Stomach (tissue), 9 donors: ENCODE measurements around the gene DENND1B. TPM values are rescaled to one million over a fixed set of nuclear protein-coding genes. Genes with fewer than 3 reads are reported as not detected.

ENCODE experiments used
- DNase-seq, 2 donors: peaks; one replicate each; pipeline versions ENCODE4 v3.0.0 to v3.0.0-alpha.2; 2013 to 2019
- H3K27ac ChIP-seq, 5 donors: fragments of 200-600 bp in 4 of 5; sonication (generic) in 4 of 5; one replicate each; pipeline ENCODE4 v1.5.1; 2013 to 2019; ENCODE audit warnings: mild to moderate bottlenecking in 1 of 5, moderate library complexity in 1 of 5
- H3K27me3 ChIP-seq, 3 donors: fragments of 200-600 bp; sonication (generic); one replicate each; pipeline ENCODE4 v1.5.1; 2017 to 2019; ENCODE audit warnings: mixed run types in 1 of 3
- H3K36me3 ChIP-seq, 4 donors: fragments of 200-600 bp; sonication (generic); 1 replicate in 3 of 4; 2 replicates in 1 of 4; pipeline ENCODE4 v1.5.1; 2016 to 2019
- H3K4me1 ChIP-seq, 4 donors: fragments of 200-600 bp; sonication (generic); one replicate each; pipeline ENCODE4 v1.5.1; 2016 to 2019
- H3K4me3 ChIP-seq, 4 donors: fragments of 200-600 bp; sonication (generic) in 3 of 4; one replicate each; pipeline ENCODE4 v1.5.1; 2016 to 2019; ENCODE audit warnings: mild to moderate bottlenecking in 1 of 4
- H3K9me3 ChIP-seq, 4 donors: fragments of 200-600 bp; sonication (generic); one replicate each; pipeline ENCODE4 v1.5.1; 2016 to 2019
- CTCF ChIP-seq, 7 experiments: fragments of 450-650 bp in 4 of 7; fragments of 200-600 bp in 3 of 7; sonication (generic) in 3 of 7; IDR thresholded peaks; one replicate each; pipeline ENCODE4 v1.5.1; 2016 to 2019; ENCODE audit warnings: antibody characterized with exemption in 7 of 7, control low read depth in 2 of 7, mild to moderate bottlenecking in 1 of 7
- EP300 ChIP-seq: sonication (generic); formaldehyde crosslinking; IDR thresholded peaks from one replicate; pipeline ENCODE4 v1.6.1; 2017; ENCODE audit warnings: antibody characterized with exemption
- POLR2A ChIP-seq, 4 donors: fragments of 450-650 bp; IDR thresholded peaks; one replicate each; pipeline ENCODE4 v1.6.1; 2016; ENCODE audit warnings: antibody characterized with exemption in 4 of 4, control low read depth in 2 of 4, mild to moderate bottlenecking in 1 of 4, moderate library complexity in 1 of 4
- POLR2AphosphoS5 ChIP-seq, 3 donors: sonication (generic); formaldehyde crosslinking; IDR thresholded peaks; one replicate each; pipeline ENCODE4 v1.6.1; 2016; ENCODE audit warnings: antibody characterized with exemption in 3 of 3
- WGBS, 5 donors: extraction: QIAGEN DNeasy Blood & Tissue Kit in 3 of 5; methylation state at CpG; one replicate each; pipeline versions ENCODE4 v1.1.5 to v1.1.7; 2013 to 2018; 5-methylcytosine and 5-hydroxymethylcytosine counted together
- intact Hi-C: fragments of 100-400 bp; cut with DNase I; formaldehyde crosslinking; loops from one replicate; pipeline ENCODE4 v1.15.1; 2023; ENCODE audit warnings: low total_unique reads
- polyA plus RNA-seq, 3 donors: library from polyadenylated mRNA; stranded (reverse); fragments of 200-250 nt; gene quantifications; one replicate each; pipeline ENCODE4 v1.2.3, GENCODE V29; 2013
- total RNA-seq, 5 donors: library from RNA; depleted of rRNA; stranded (reverse); fragments of >200 nt; gene quantifications; one replicate each; pipeline versions ENCODE4 v1.1.0 to v1.2.3, GENCODE V29; 2014 to 2016
- donor health status: healthy with polysubstance abuse.
- donor health status: Bipolar disorder and iron deficiency.
- donor health status: healthy.

The DENND1B gene
- total and polyA plus RNA-seq, 8 donors = 2.9 to 435 (median 13.7) TPM

- Histone ChIP-seq H3K27ac (no peak overlapping the region), H3K9me3 (no peaks in the 10 kb centered on the region), H3K36me3 (no peaks in the 10 kb centered on the region), H3K27me3 (no peaks in the 10 kb centered on the region), H3K4me1 (peaks cover 0 to 8% (median under 1%) of the 10 kb centered on the region in 4 donors), H3K4me3 (no peak overlapping the region)
- TF ChIP-seq EP300 = no peak
- no peak for TF ChIP-seq POLR2AphosphoS5 (IDR thresholded peaks at IDR 0.05)
- no peak for TF ChIP-seq CTCF (IDR thresholded peaks at IDR 0.05)
- no peak for TF ChIP-seq POLR2A (IDR thresholded peaks at IDR 0.05)
- intact Hi-C loops = no loop called here
- no peak for DNase-seq
Observed at GRCh38 chr1:197750366-197750765, 24.9 kb downstream of the DENND1B start.

GRCh38 chr1:197745911-197746310 is 29.4 kb downstream of the DENND1B start:
- TF ChIP-seq CTCF (IDR thresholded peaks at IDR 0.05) (no peak), POLR2A (IDR thresholded peaks at IDR 0.05) (no peak), POLR2AphosphoS5 (IDR thresholded peaks at IDR 0.05) (no peak), EP300 (no peak)
- peaks cover 0 to 17% (median 7%) of the 10 kb centered on the region in 4 donors for H3K4me1 ChIP-seq
- no peaks in the 10 kb centered on the region for H3K9me3 ChIP-seq
- WGBS, 5 donors = 46 to 66% (median 60%) methylated on average over 4 of the region's 4 CpGs
- intact Hi-C loops = no loop called here
- no peak overlapping the region for H3K27ac ChIP-seq
- no peaks in the 10 kb centered on the region for H3K27me3 ChIP-seq
- H3K4me3 ChIP-seq = no peak overlapping the region
- no peak for DNase-seq
- H3K36me3 ChIP-seq = no peaks in the 10 kb centered on the region

GRCh38 chr1:197744979-197745378 is 30.3 kb downstream of the DENND1B start:
- Histone ChIP-seq H3K27ac (no peak overlapping the region), H3K4me3 (no peak overlapping the region), H3K36me3 (no peaks in the 10 kb centered on the region), H3K9me3 (no peaks in the 10 kb centered on the region), H3K27me3 (no peaks in the 10 kb centered on the region), H3K4me1 (peaks cover 0 to 26% (median 3%) of the 10 kb centered on the region in 4 donors)
- no peak for DNase-seq
- WGBS, 5 donors = 17 to 64% (median 44%) methylated on average over 1 of the region's 1 CpG
- intact Hi-C loops = no loop called here
- TF ChIP-seq POLR2A (IDR thresholded peaks at IDR 0.05) (no peak), EP300 (no peak), POLR2AphosphoS5 (IDR thresholded peaks at IDR 0.05) (no peak)

- H3K4me1 ChIP-seq = peaks cover 0 to 32% (median 8%) of the 10 kb centered on the region in 4 donors
- TF ChIP-seq EP300 = no peak
- TF ChIP-seq POLR2AphosphoS5 (IDR thresholded peaks at IDR 0.05) = no peak
- TF ChIP-seq CTCF (IDR thresholded peaks at IDR 0.05) = no peak
- TF ChIP-seq POLR2A (IDR thresholded peaks at IDR 0.05) = no peak
- no peak overlapping the region for H3K27ac ChIP-seq
- DNase-seq = no peak
- no peaks in the 10 kb centered on the region for H3K9me3 ChIP-seq
- H3K27me3 ChIP-seq = no peaks in the 10 kb centered on the region
- H3K36me3 ChIP-seq = no peaks in the 10 kb centered on the region
- intact Hi-C loops = no loop called here
- H3K4me3 ChIP-seq = no peak overlapping the region
- WGBS, 5 donors = 94 to 99% (median 97%) methylated on average over 2 of the region's 2 CpGs
Observed at GRCh38 chr1:197743578-197743977, 31.7 kb downstream of the DENND1B start.

- Histone ChIP-seq H3K4me1 (peaks cover 0 to 38% (median 9%) of the 10 kb centered on the region in 4 donors), H3K4me3 (no peak overlapping the region), H3K27ac (no peak overlapping the region), H3K36me3 (no peaks in the 10 kb centered on the region), H3K9me3 (no peaks in the 10 kb centered on the region), H3K27me3 (no peaks in the 10 kb centered on the region)
- no peak for DNase-seq
- intact Hi-C loops = no loop called here
- WGBS, 5 donors = 73 to 87% (median 79%) methylated on average over 2 of the region's 2 CpGs
- TF ChIP-seq POLR2A (IDR thresholded peaks at IDR 0.05) (no peak), CTCF (IDR thresholded peaks at IDR 0.05) (no peak), EP300 (no peak), POLR2AphosphoS5 (IDR thresholded peaks at IDR 0.05) (no peak)
Observed at GRCh38 chr1:197740992-197741391, 34.3 kb downstream of the DENND1B start.
